ENCODE results near the gene LYZL4. TPM values are rescaled to one million over a fixed set of nuclear protein-coding genes. Genes with fewer than 3 reads are reported as not detected.
A peak's percentile ranks its signal among the peaks of the same experiment; 100 is the strongest.

The LYZL4 gene
- total and polyA plus RNA-seq, 2 experiments from 2014 or later, result not detected

GRCh38 chr3:42443819-42444436, 33.5 kb upstream of the LYZL4 start:
- in situ Hi-C loops (cut with MboI), result loop anchor here (25.0 kb wide), 1 partner anchor 557 kb away; no protein-coding TSS in a partner anchor

GRCh38 chr3:42443292-42443691, 32.9 kb upstream of the LYZL4 start:
- Histone ChIP-seq H3K27ac (no peak overlapping the region), H3K4me2 (ENCODE audit: unreplicated experiment) (no peak overlapping the region), H3K9me2 (ENCODE audit: insufficient read depth) (no peaks in the 10 kb centered on the region), H3K9me3 (ENCODE audit: low read depth) (no peaks in the 10 kb centered on the region), H3K79me2 (ENCODE audit: insufficient read depth) (no peaks in the 10 kb centered on the region), H3K27me3 (replicated peaks; ENCODE audit: insufficient read depth) (peaks cover 36% of the 10 kb centered on the region), H3F3A (ENCODE audit: insufficient read depth) (no peaks in the 10 kb centered on the region), H3K9ac (no peak overlapping the region), H3K36me3 (ENCODE audit: low read depth) (no peaks in the 10 kb centered on the region), H3K4me1 (ENCODE audit: insufficient read depth) (no peaks in the 10 kb centered on the region), H2AFZ (no peak overlapping the region), H3K4me3 (no peak overlapping the region), H4K20me1 (ENCODE audit: insufficient read depth) (no peaks in the 10 kb centered on the region)
- no peak for DNase-seq
- in situ Hi-C loops (cut with MboI), result loop anchor here (25.0 kb wide), 1 partner anchor 556 kb away; no protein-coding TSS in a partner anchor
- WGBS, 2 experiments (ENCODE audit: low coverage in 1 of 2, low lambda C conversion rate in 2 of 2, missing lambda C conversion rate in 2 of 2), result 34 to 44% methylated on average over 4 of the region's 4 CpGs
- no peak for TF ChIP-seq EZH2 (IDR thresholded peaks at IDR 0.05; ENCODE audit: insufficient read depth, poor library complexity, severe bottlenecking)
- no peak for TF ChIP-seq EZH2phosphoT487 (IDR thresholded peaks at IDR 0.05; ENCODE audit: insufficient read depth, low read depth)

More at GRCh38 chr3:42443819-42444436, 33.5 kb upstream of the LYZL4 start:
- H4K20me1 ChIP-seq (ENCODE audit: insufficient read depth), result no peaks in the 10 kb centered on the region
- no peak for TF ChIP-seq EZH2 (IDR thresholded peaks at IDR 0.05; ENCODE audit: insufficient read depth, poor library complexity, severe bottlenecking)
- TF ChIP-seq EZH2phosphoT487 (IDR thresholded peaks at IDR 0.05; ENCODE audit: insufficient read depth, low read depth), result no peak
- DNase-seq, result peak; percentile 85
- H3K4me3 ChIP-seq, result no peak overlapping the region
- no peaks in the 10 kb centered on the region for H3K4me1 ChIP-seq (ENCODE audit: insufficient read depth)
- H2AFZ ChIP-seq, result no peak overlapping the region
- no peaks in the 10 kb centered on the region for H3K9me3 ChIP-seq (ENCODE audit: low read depth)
- peaks cover 34% of the 10 kb centered on the region for H3K27me3 ChIP-seq (replicated peaks; ENCODE audit: insufficient read depth)
- 11 to 15% methylated on average over 9 of the region's 9 CpGs for WGBS, 2 experiments (ENCODE audit: low coverage in 1 of 2, low lambda C conversion rate in 2 of 2, missing lambda C conversion rate in 2 of 2)
- H3K27ac ChIP-seq, result no peak overlapping the region
- no peaks in the 10 kb centered on the region for H3K36me3 ChIP-seq (ENCODE audit: low read depth)
- no peaks in the 10 kb centered on the region for H3K79me2 ChIP-seq (ENCODE audit: insufficient read depth)
- no peak overlapping the region for H3K9ac ChIP-seq
- H3F3A ChIP-seq (ENCODE audit: insufficient read depth), result no peaks in the 10 kb centered on the region
- H3K4me2 ChIP-seq (ENCODE audit: unreplicated experiment), result no peak overlapping the region
- H3K9me2 ChIP-seq (ENCODE audit: insufficient read depth), result no peaks in the 10 kb centered on the region

- WGBS, 2 experiments (ENCODE audit: low coverage in 1 of 2, low lambda C conversion rate in 2 of 2, missing lambda C conversion rate in 2 of 2), result 50% methylated on average over 5 of the region's 5 CpGs
- H3K9me2 ChIP-seq (ENCODE audit: insufficient read depth), result no peaks in the 10 kb centered on the region
- peak; percentile 17 for DNase-seq
- H3K9me3 ChIP-seq (ENCODE audit: low read depth), result no peaks in the 10 kb centered on the region
- H3K36me3 ChIP-seq (ENCODE audit: low read depth), result no peaks in the 10 kb centered on the region
- H3K27me3 ChIP-seq (replicated peaks; ENCODE audit: insufficient read depth), result peaks cover 37% of the 10 kb centered on the region
- no peaks in the 10 kb centered on the region for H3K4me1 ChIP-seq (ENCODE audit: insufficient read depth)
- no peak overlapping the region for H3K4me2 ChIP-seq (ENCODE audit: unreplicated experiment)
- no peaks in the 10 kb centered on the region for H4K20me1 ChIP-seq (ENCODE audit: insufficient read depth)
- H2AFZ ChIP-seq, result no peak overlapping the region
- H3K79me2 ChIP-seq (ENCODE audit: insufficient read depth), result no peaks in the 10 kb centered on the region
- TF ChIP-seq EZH2phosphoT487 (IDR thresholded peaks at IDR 0.05; ENCODE audit: insufficient read depth, low read depth) (no peak), EZH2 (IDR thresholded peaks at IDR 0.05; ENCODE audit: insufficient read depth, poor library complexity, severe bottlenecking) (no peak)
- H3K9ac ChIP-seq, result no peak overlapping the region
- in situ Hi-C loops (cut with MboI), result loop anchor here (25.0 kb wide), 1 partner anchor 555 kb away; no protein-coding TSS in a partner anchor
- H3K27ac ChIP-seq, result no peak overlapping the region
- H3K4me3 ChIP-seq, result no peak overlapping the region
- H3F3A ChIP-seq (ENCODE audit: insufficient read depth), result no peaks in the 10 kb centered on the region
These were observed 32.2 kb upstream of the LYZL4 start for GRCh38 chr3:42442640-42443039.

GRCh38 chr3:42441791-42442190, 31.4 kb upstream of the LYZL4 start:
- no peak overlapping the region for H2AFZ ChIP-seq
- H3K79me2 ChIP-seq (ENCODE audit: insufficient read depth), result no peaks in the 10 kb centered on the region
- no peaks in the 10 kb centered on the region for H3K9me3 ChIP-seq (ENCODE audit: low read depth)
- 29 to 35% methylated on average over 2 of the region's 2 CpGs for WGBS, 2 experiments (ENCODE audit: low coverage in 1 of 2, low lambda C conversion rate in 2 of 2, missing lambda C conversion rate in 2 of 2)
- H3K4me2 ChIP-seq (ENCODE audit: unreplicated experiment), result no peak overlapping the region
- H3K4me3 ChIP-seq, result no peak overlapping the region
- H3K36me3 ChIP-seq (ENCODE audit: low read depth), result no peaks in the 10 kb centered on the region
- no peak overlapping the region for H3K9ac ChIP-seq
- H3K9me2 ChIP-seq (ENCODE audit: insufficient read depth), result no peaks in the 10 kb centered on the region
- no peak overlapping the region for H3K27ac ChIP-seq
- H3K27me3 ChIP-seq (replicated peaks; ENCODE audit: insufficient read depth), result peaks cover 37% of the 10 kb centered on the region
- DNase-seq, result no peak
- H4K20me1 ChIP-seq (ENCODE audit: insufficient read depth), result no peaks in the 10 kb centered on the region
- TF ChIP-seq EZH2phosphoT487 (IDR thresholded peaks at IDR 0.05; ENCODE audit: insufficient read depth, low read depth), result no peak
- TF ChIP-seq EZH2 (IDR thresholded peaks at IDR 0.05; ENCODE audit: insufficient read depth, poor library complexity, severe bottlenecking), result no peak
- H3K4me1 ChIP-seq (ENCODE audit: insufficient read depth), result no peaks in the 10 kb centered on the region
- no peaks in the 10 kb centered on the region for H3F3A ChIP-seq (ENCODE audit: insufficient read depth)
- in situ Hi-C loops (cut with MboI), result loop anchor here (25.0 kb wide), 1 partner anchor 554 kb away; no protein-coding TSS in a partner anchor
